ENCODE data around the gene CDH4. TPM values are rescaled to one million over a fixed set of nuclear protein-coding genes. Genes with fewer than 3 reads are reported as not detected.

The CDH4 gene
- total RNA-seq, 1 donor from 2014 or later: 3.2 TPM

DNA sequence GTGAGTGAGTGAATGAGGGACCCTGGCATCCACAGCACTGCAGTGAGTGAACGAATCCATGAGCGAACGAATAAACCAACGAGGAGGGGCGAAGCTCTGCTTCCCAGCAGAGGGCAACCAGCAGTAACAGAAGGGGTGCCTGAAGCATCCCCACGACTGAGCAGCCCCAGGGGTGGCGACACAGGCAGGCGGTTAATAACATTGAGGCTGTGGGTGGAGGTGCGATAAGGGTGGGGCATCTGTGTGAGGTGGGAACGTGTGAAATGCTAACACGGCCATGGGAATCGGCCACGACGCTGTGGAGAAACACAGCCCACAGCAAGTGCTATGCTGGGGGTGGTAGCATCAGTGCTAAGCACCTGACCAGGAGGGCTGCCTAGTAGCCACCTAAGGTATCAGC is 737.7 kb downstream of the CDH4 start:
- peaks cover 19% of the 10 kb centered on the region for H3K9me3 Mint-ChIP-seq (ENCODE audit: unreplicated experiment)
- peaks cover 51% of the 10 kb centered on the region for H3K36me3 Mint-ChIP-seq (ENCODE audit: low read depth, unreplicated experiment)
- H3K27me3 Mint-ChIP-seq (ENCODE audit: low read depth, unreplicated experiment): no peaks in the 10 kb centered on the region
- no peak overlapping the region for H3K4me3 ChIP-seq (ENCODE audit: insufficient read depth, low read depth, low read length)
- H3K27me3 ChIP-seq (ENCODE audit: insufficient read depth, low read length): no peaks in the 10 kb centered on the region
- FAIRE-seq: no peak
- H2AFZ ChIP-seq (ENCODE audit: low read depth, low read length): no peak overlapping the region
- no peaks in the 10 kb centered on the region for H4K20me1 ChIP-seq (ENCODE audit: insufficient read depth, low read length)
- DNase-seq (ENCODE audit: low read depth): no peak
- no peaks in the 10 kb centered on the region for H3K4me1 Mint-ChIP-seq (ENCODE audit: low read depth, unreplicated experiment)
- H3K4me1 ChIP-seq (ENCODE audit: insufficient read depth, low read length): no peaks in the 10 kb centered on the region
- H3K79me2 ChIP-seq (ENCODE audit: insufficient read depth, low read length): no peaks in the 10 kb centered on the region
- peaks cover 4% of the 10 kb centered on the region for H3K9me3 ChIP-seq (ENCODE audit: insufficient read depth, low read depth, low read length)
- H3K4me2 ChIP-seq (ENCODE audit: low read length): no peak overlapping the region
- peaks cover 19% of the 10 kb centered on the region for H3K36me3 ChIP-seq (ENCODE audit: insufficient read depth, low read length)
- H3K4me3 Mint-ChIP-seq (ENCODE audit: unreplicated experiment): no peak overlapping the region
- H3K27ac ChIP-seq (ENCODE audit: low read depth, low read length): no peak overlapping the region
- no peak overlapping the region for H3K9ac ChIP-seq (ENCODE audit: low read length)
- H3K27ac Mint-ChIP-seq (ENCODE audit: unreplicated experiment): no peak overlapping the region
- TF ChIP-seq, protein P1, sequence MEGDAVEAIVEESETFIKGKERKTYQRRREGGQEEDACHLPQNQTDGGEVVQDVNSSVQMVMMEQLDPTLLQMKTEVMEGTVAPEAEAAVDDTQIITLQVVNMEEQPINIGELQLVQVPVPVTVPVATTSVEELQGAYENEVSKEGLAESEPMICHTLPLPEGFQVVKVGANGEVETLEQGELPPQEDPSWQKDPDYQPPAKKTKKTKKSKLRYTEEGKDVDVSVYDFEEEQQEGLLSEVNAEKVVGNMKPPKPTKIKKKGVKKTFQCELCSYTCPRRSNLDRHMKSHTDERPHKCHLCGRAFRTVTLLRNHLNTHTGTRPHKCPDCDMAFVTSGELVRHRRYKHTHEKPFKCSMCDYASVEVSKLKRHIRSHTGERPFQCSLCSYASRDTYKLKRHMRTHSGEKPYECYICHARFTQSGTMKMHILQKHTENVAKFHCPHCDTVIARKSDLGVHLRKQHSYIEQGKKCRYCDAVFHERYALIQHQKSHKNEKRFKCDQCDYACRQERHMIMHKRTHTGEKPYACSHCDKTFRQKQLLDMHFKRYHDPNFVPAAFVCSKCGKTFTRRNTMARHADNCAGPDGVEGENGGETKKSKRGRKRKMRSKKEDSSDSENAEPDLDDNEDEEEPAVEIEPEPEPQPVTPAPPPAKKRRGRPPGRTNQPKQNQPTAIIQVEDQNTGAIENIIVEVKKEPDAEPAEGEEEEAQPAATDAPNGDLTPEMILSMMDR (IDR thresholded peaks at IDR 0.05; ENCODE audit: insufficient read depth, low read depth, low read length): no peak
- no peak for TF ChIP-seq EZH2 (IDR thresholded peaks at IDR 0.05; ENCODE audit: insufficient read depth, low read length)

Small RNAs within 50 kb of the gene (microRNA-seq; reads per million reads assigned to microRNA genes)
- not detected for gene MIR1257

Data from astrocyte (in vitro differentiated cells and primary cell).